IPS-20b (cell line): ENCODE data around the gene ADA.
A peak's percentile ranks its signal among the peaks of the same experiment; 100 is the strongest.

Experiments used
- H3K27ac ChIP-seq: one replicate; pipeline ENCODE4 v1.5.1; 2013; ENCODE audit warnings: low read length
- H3K27me3 ChIP-seq: 2 replicates; pipeline ENCODE4 v1.6.1; 2013; ENCODE audit warnings: mild to moderate bottlenecking, low read length, inconsistent platforms; ENCODE audit not compliant: insufficient read depth
- H3K36me3 ChIP-seq: 2 replicates; pipeline ENCODE4 v1.6.1; 2013; ENCODE audit warnings: low read depth, mild to moderate bottlenecking, inconsistent platforms, low read length, moderate library complexity; ENCODE audit not compliant: insufficient read depth
- H3K4me1 ChIP-seq: 2 replicates; pipeline ENCODE4 v1.6.1; 2013; ENCODE audit warnings: mild to moderate bottlenecking, control low read depth, inconsistent platforms, low read length, moderate library complexity; ENCODE audit not compliant: insufficient read depth
- H3K4me3 ChIP-seq: 2 replicates; pipeline ENCODE4 v1.5.1; 2013; ENCODE audit warnings: mild to moderate bottlenecking, low read length, inconsistent platforms
- H3K9ac ChIP-seq: 2 replicates; pipeline ENCODE4 v1.6.1; 2013; ENCODE audit warnings: low read depth, mild to moderate bottlenecking, inconsistent platforms, low read length, moderate library complexity
- H3K9me3 ChIP-seq: 2 replicates; pipeline ENCODE4 v1.6.1; 2013; ENCODE audit warnings: mild to moderate bottlenecking, low read depth, low read length, inconsistent platforms; ENCODE audit not compliant: insufficient read depth

The ADA gene

GRCh38 chr20:44642203-44643153, 9.0 kb downstream of the ADA start:
- no peaks in the 10 kb centered on the region for H3K36me3 ChIP-seq
- no peaks in the 10 kb centered on the region for H3K9me3 ChIP-seq
- H3K4me3 ChIP-seq, result peak overlapping the region; percentile 31; the same call in 1 of the 2 replicates
- H3K27ac ChIP-seq, result peak overlapping the region; percentile 82
- peaks cover 21% of the 10 kb centered on the region for H3K4me1 ChIP-seq
- peak overlapping the region; percentile 74; the same call in 1 of the 2 replicates for H3K9ac ChIP-seq
- H3K27me3 ChIP-seq, result no peaks in the 10 kb centered on the region

- Histone ChIP-seq H3K27ac (no peak overlapping the region), H3K27me3 (no peaks in the 10 kb centered on the region), H3K4me3 (no peak overlapping the region)
Observed at GRCh38 chr20:44641325-44641724, 10.2 kb downstream of the ADA start.

GRCh38 chr20:44640522-44640921, 11.0 kb downstream of the ADA start:
- no peak overlapping the region for H3K27ac ChIP-seq
- H3K27me3 ChIP-seq, result no peaks in the 10 kb centered on the region
- no peaks in the 10 kb centered on the region for H3K36me3 ChIP-seq
- H3K4me1 ChIP-seq, result peaks cover 17% of the 10 kb centered on the region
- H3K9me3 ChIP-seq, result no peaks in the 10 kb centered on the region
- H3K9ac ChIP-seq, result no peak overlapping the region
- no peak overlapping the region for H3K4me3 ChIP-seq

More at GRCh38 chr20:44641325-44641724, 10.2 kb downstream of the ADA start:
- H3K36me3 ChIP-seq, result no peaks in the 10 kb centered on the region
- H3K9me3 ChIP-seq, result no peaks in the 10 kb centered on the region
- H3K9ac ChIP-seq, result no peak overlapping the region
- H3K4me1 ChIP-seq, result peaks cover 17% of the 10 kb centered on the region

- Histone ChIP-seq H3K36me3 (peaks cover 6% of the 10 kb centered on the region; the same call in 1 of the 2 replicates), H3K27me3 (no peaks in the 10 kb centered on the region), H3K27ac (no peak overlapping the region), H3K9ac (no peak overlapping the region), H3K4me3 (no peak overlapping the region), H3K4me1 (peaks cover 9% of the 10 kb centered on the region), H3K9me3 (no peaks in the 10 kb centered on the region)
Observed at GRCh38 chr20:44637522-44638372, 13.8 kb downstream of the ADA start.

- Histone ChIP-seq H3K27ac (no peak overlapping the region), H3K27me3 (no peaks in the 10 kb centered on the region), H3K9me3 (no peaks in the 10 kb centered on the region), H3K4me1 (peaks cover 2% of the 10 kb centered on the region; the same call in 1 of the 2 replicates), H3K9ac (no peak overlapping the region), H3K36me3 (peaks cover 6% of the 10 kb centered on the region; the same call in 1 of the 2 replicates), H3K4me3 (no peak overlapping the region)
Observed at GRCh38 chr20:44637042-44637441, 14.5 kb downstream of the ADA start.

GRCh38 chr20:44635877-44636276, 15.6 kb downstream of the ADA start:
- no peak overlapping the region for H3K27ac ChIP-seq
- no peak overlapping the region for H3K9ac ChIP-seq
- no peaks in the 10 kb centered on the region for H3K27me3 ChIP-seq
- no peak overlapping the region for H3K4me3 ChIP-seq
- H3K36me3 ChIP-seq, result peaks cover 6% of the 10 kb centered on the region; the same call in 1 of the 2 replicates
- H3K4me1 ChIP-seq, result no peaks in the 10 kb centered on the region
- no peaks in the 10 kb centered on the region for H3K9me3 ChIP-seq

- Histone ChIP-seq H3K4me3 (no peak overlapping the region), H3K9me3 (no peaks in the 10 kb centered on the region), H3K27me3 (no peaks in the 10 kb centered on the region), H3K9ac (no peak overlapping the region), H3K27ac (no peak overlapping the region), H3K4me1 (0 out of 2 replicates have a peak, but pooled peaks cover 5% of the 10 kb centered on the region), H3K36me3 (peaks cover 6% of the 10 kb centered on the region; the same call in 1 of the 2 replicates)
Observed at GRCh38 chr20:44633872-44634600, 17.5 kb downstream of the ADA start.

GRCh38 chr20:44633187-44633810, 18.2 kb downstream of the ADA start:
- Histone ChIP-seq H3K27ac (no peak overlapping the region), H3K9ac (no peak overlapping the region), H3K36me3 (peaks cover 6% of the 10 kb centered on the region; the same call in 1 of the 2 replicates), H3K27me3 (no peaks in the 10 kb centered on the region), H3K4me3 (no peak overlapping the region), H3K9me3 (no peaks in the 10 kb centered on the region), H3K4me1 (0 out of 2 replicates have a peak, but pooled peaks cover 5% of the 10 kb centered on the region)

GRCh38 chr20:44632103-44632752, 19.3 kb downstream of the ADA start:
- no peak overlapping the region for H3K27ac ChIP-seq
- H3K9ac ChIP-seq, result no peak overlapping the region
- no peak overlapping the region for H3K4me3 ChIP-seq
- H3K4me1 ChIP-seq, result 0 out of 2 replicates have a peak, but pooled peaks cover 5% of the 10 kb centered on the region
- H3K9me3 ChIP-seq, result no peaks in the 10 kb centered on the region
- H3K36me3 ChIP-seq, result peaks cover 6% of the 10 kb centered on the region; the same call in 1 of the 2 replicates
- no peaks in the 10 kb centered on the region for H3K27me3 ChIP-seq

- Histone ChIP-seq H3K36me3 (peaks cover 5% of the 10 kb centered on the region; the same call in 1 of the 2 replicates), H3K9me3 (no peaks in the 10 kb centered on the region), H3K4me1 (0 out of 2 replicates have a peak, but pooled peaks cover 5% of the 10 kb centered on the region), H3K27ac (no peak overlapping the region), H3K27me3 (no peaks in the 10 kb centered on the region), H3K4me3 (no peak overlapping the region), H3K9ac (no peak overlapping the region)
Observed at GRCh38 chr20:44630297-44630696, 21.2 kb downstream of the ADA start.
